Naive thymus-derived CD8-positive, alpha-beta T cell (primary cell): Measurements from ENCODE around the gene FLRT1. TPM values are rescaled to one million over a fixed set of nuclear protein-coding genes. Genes with fewer than 3 reads are reported as not detected.
A peak's percentile ranks its signal among the peaks of the same experiment; 100 is the strongest.

Experiments
- ATAC-seq, 2 donors: fragments of 150-1000 bp; cut with Tn5 transposase in 1 of 2; sonication (Bioruptor Pico), chemical (Tn5 transposase) in 1 of 2; 1 replicate in 1 of 2; 2 replicates in 1 of 2; pipeline ENCODE4 v1.10.0; 2021; ENCODE audit warnings: mild to moderate bottlenecking in 2 of 2, moderate library complexity in 2 of 2
- POLR2A ChIA-PET: fragments of 350-600 bp; sonication (Branson Sonifier 250); formaldehyde crosslinking; loops from one replicate; lab custom pipeline; 2021; ENCODE audit warnings: antibody characterized with exemption; lab: Charles Lee
- DNase-seq, 10 donors: peaks; one replicate each; pipeline versions ENCODE4 v3.0.0 to v3.0.0-alpha.2; 2020 to 2022
- H3K27ac Mint-ChIP-seq, 10 donors: one replicate each; pipeline ENCODE4 v1.8.0; 2020 to 2022; ENCODE audit warnings: mild to moderate bottlenecking in 10 of 10, mixed read lengths in 10 of 10, moderate library complexity in 4 of 10, inconsistent platforms in 1 of 10
- H3K27me3 Mint-ChIP-seq, 5 donors: one replicate each; pipeline ENCODE4 v1.8.0; 2021 to 2022; ENCODE audit warnings: mixed read lengths in 5 of 5
- H3K36me3 Mint-ChIP-seq, 3 donors: one replicate each; pipeline ENCODE4 v1.8.0; 2020 to 2022; ENCODE audit warnings: mixed read lengths in 3 of 3, mild to moderate bottlenecking in 2 of 3, inconsistent platforms in 1 of 3
- H3K4me1 Mint-ChIP-seq, 4 donors: one replicate each; pipeline ENCODE4 v1.8.0; 2021 to 2022; ENCODE audit warnings: mixed read lengths in 4 of 4
- H3K4me3 Mint-ChIP-seq, 10 donors: one replicate each; pipeline ENCODE4 v1.8.0; 2020 to 2022; ENCODE audit warnings: mild to moderate bottlenecking in 10 of 10, mixed read lengths in 10 of 10, moderate library complexity in 6 of 10, inconsistent platforms in 1 of 10
- H3K9me3 Mint-ChIP-seq, 9 donors: one replicate each; pipeline ENCODE4 v1.8.0; 2020 to 2022; ENCODE audit warnings: mixed read lengths in 9 of 9, mild to moderate bottlenecking in 3 of 9, inconsistent platforms in 1 of 9, moderate library complexity in 1 of 9
- polyA plus RNA-seq, 3 donors: library from polyadenylated mRNA; unstranded; fragments of 300-500 nt; fragmentation: Illumina TruSeq; gene quantifications; one replicate each; pipeline ENCODE4 v1.2.3, GENCODE V29; 2021
- total RNA-seq, 8 experiments: library from RNA in 2 of 8; stranded (reverse) in 2 of 8; gene quantifications; one replicate each; pipeline ENCODE4 v1.2.3 and lab custom pipeline; 2021 to 2026

FLRT1 gene
- total and polyA plus RNA-seq, 5 experiments from 2014 or later, result not detected

- H3K4me3 Mint-ChIP-seq, result no peak overlapping the region
- ATAC-seq, result no peak
- H3K9me3 Mint-ChIP-seq, result no peaks in the 10 kb centered on the region
Observed at GRCh38 chr11:64056861-64057260, 21.1 kb downstream of the FLRT1 start.

GRCh38 chr11:64057890-64058289 lies 22.2 kb downstream of the FLRT1 start:
- H3K36me3 Mint-ChIP-seq, result no peaks in the 10 kb centered on the region
- POLR2A ChIA-PET, result no interaction called here
- H3K27me3 Mint-ChIP-seq, result peaks cover 0 to 7% (median 5%) of the 10 kb centered on the region in 5 donors
- H3K27ac Mint-ChIP-seq, result no peak overlapping the region
- H3K9me3 Mint-ChIP-seq, result no peaks in the 10 kb centered on the region
- DNase-seq (no peak), ATAC-seq (no peak)
- H3K4me1 Mint-ChIP-seq, result peaks cover 5 to 9% (median 7%) of the 10 kb centered on the region in 4 donors
- no peak overlapping the region for H3K4me3 Mint-ChIP-seq

More at GRCh38 chr11:64056861-64057260, 21.1 kb downstream of the FLRT1 start:
- POLR2A ChIA-PET, result no interaction called here
- H3K27ac Mint-ChIP-seq, result no peak overlapping the region
- peaks cover 3 to 9% (median 6%) of the 10 kb centered on the region in 4 donors for H3K4me1 Mint-ChIP-seq
- no peaks in the 10 kb centered on the region for H3K36me3 Mint-ChIP-seq
- DNase-seq, result no peak
- H3K27me3 Mint-ChIP-seq, result peaks cover 0 to 2% (median under 1%) of the 10 kb centered on the region in 5 donors

GRCh38 chr11:64058494-64058893 lies 22.8 kb downstream of the FLRT1 start:
- Mint-ChIP-seq H3K27me3 (peaks cover 0 to 10% (median 5%) of the 10 kb centered on the region in 5 donors), H3K27ac (no peak overlapping the region), H3K4me1 (peaks cover 5 to 9% (median 7%) of the 10 kb centered on the region in 4 donors), H3K36me3 (no peaks in the 10 kb centered on the region), H3K9me3 (no peaks in the 10 kb centered on the region), H3K4me3 (peak overlapping the region in 2 of 10 donors; percentile 10 to 40)
- POLR2A ChIA-PET, result no interaction called here
- DNase-seq (no peak), ATAC-seq (no peak)

- peaks cover 0 to 10% (median 5%) of the 10 kb centered on the region in 5 donors for H3K27me3 Mint-ChIP-seq
- DNase-seq (no peak), ATAC-seq (no peak)
- no peaks in the 10 kb centered on the region for H3K9me3 Mint-ChIP-seq
- peak overlapping the region in 3 of 10 donors; percentile 20 to 40 (median 33) for H3K4me3 Mint-ChIP-seq
- H3K36me3 Mint-ChIP-seq, result no peaks in the 10 kb centered on the region
- POLR2A ChIA-PET, result no interaction called here
- no peak overlapping the region for H3K27ac Mint-ChIP-seq
- H3K4me1 Mint-ChIP-seq, result peaks cover 5 to 9% (median 7%) of the 10 kb centered on the region in 4 donors
Observed at GRCh38 chr11:64059339-64060140, 23.8 kb downstream of the FLRT1 start.

GRCh38 chr11:64060263-64060860 lies 24.6 kb downstream of the FLRT1 start:
- no peaks in the 10 kb centered on the region for H3K36me3 Mint-ChIP-seq
- peak overlapping the region; percentile 44 to 76 (median 64) for H3K4me3 Mint-ChIP-seq
- POLR2A ChIA-PET, result no interaction called here
- H3K27ac Mint-ChIP-seq, result no peak overlapping the region
- H3K4me1 Mint-ChIP-seq, result peaks cover 3 to 9% (median 7%) of the 10 kb centered on the region in 4 donors
- no peak for DNase-seq
- peaks cover 0 to 10% (median 5%) of the 10 kb centered on the region in 5 donors for H3K27me3 Mint-ChIP-seq
- H3K9me3 Mint-ChIP-seq, result no peaks in the 10 kb centered on the region
- peak in 1 of 2 donors; percentile 33 for ATAC-seq

- peaks cover 3 to 9% (median 7%) of the 10 kb centered on the region in 4 donors for H3K4me1 Mint-ChIP-seq
- DNase-seq (peak; percentile 25 to 77 (median 49)), ATAC-seq (peak; percentile 81 to 92)
- H3K9me3 Mint-ChIP-seq, result no peaks in the 10 kb centered on the region
- H3K4me3 Mint-ChIP-seq, result peak overlapping the region; percentile 75 to 89 (median 85)
- peaks cover 0 to 10% (median 5%) of the 10 kb centered on the region in 5 donors for H3K27me3 Mint-ChIP-seq
- POLR2A ChIA-PET, result no interaction called here
- peak overlapping the region in 2 of 10 donors; percentile 30 to 64 for H3K27ac Mint-ChIP-seq
- H3K36me3 Mint-ChIP-seq, result no peaks in the 10 kb centered on the region
Observed at GRCh38 chr11:64060861-64061444, 25.2 kb downstream of the FLRT1 start.

- Mint-ChIP-seq H3K4me1 (peaks cover 4 to 12% (median 10%) of the 10 kb centered on the region in 4 donors), H3K27me3 (peaks cover 0 to 10% (median 5%) of the 10 kb centered on the region in 5 donors), H3K9me3 (no peaks in the 10 kb centered on the region), H3K36me3 (no peaks in the 10 kb centered on the region), H3K27ac (no peak overlapping the region), H3K4me3 (peak overlapping the region in 9 of 10 donors; percentile 9 to 76 (median 54))
- POLR2A ChIA-PET, result interaction anchor here (0.6 kb wide), 2 partner anchors 69 to 993 kb away, joined by 4 read pairs; no protein-coding TSS in a partner anchor
- DNase-seq (no peak), ATAC-seq (no peak)
Observed at GRCh38 chr11:64062185-64063039, 26.7 kb downstream of the FLRT1 start.

- H3K4me1 Mint-ChIP-seq, result peaks cover 4 to 19% (median 14%) of the 10 kb centered on the region in 4 donors
- ATAC-seq, result no peak
- no peaks in the 10 kb centered on the region for H3K36me3 Mint-ChIP-seq
- no peak for DNase-seq
- no peak overlapping the region for H3K27ac Mint-ChIP-seq
- POLR2A ChIA-PET, result no interaction called here
- no peaks in the 10 kb centered on the region for H3K9me3 Mint-ChIP-seq
- peaks cover 0 to 10% (median 5%) of the 10 kb centered on the region in 5 donors for H3K27me3 Mint-ChIP-seq
- H3K4me3 Mint-ChIP-seq, result no peak overlapping the region
Observed at GRCh38 chr11:64063777-64064176, 28.0 kb downstream of the FLRT1 start.

GRCh38 chr11:64064374-64065140 lies 28.8 kb downstream of the FLRT1 start:
- peak overlapping the region in 2 of 10 donors; percentile 38 to 72 for H3K27ac Mint-ChIP-seq
- no peaks in the 10 kb centered on the region for H3K36me3 Mint-ChIP-seq
- DNase-seq (no peak), ATAC-seq (no peak)
- no peaks in the 10 kb centered on the region for H3K9me3 Mint-ChIP-seq
- peak overlapping the region in 1 of 10 donors; percentile 27 for H3K4me3 Mint-ChIP-seq
- POLR2A ChIA-PET, result no interaction called here
- peaks cover 0 to 10% (median 5%) of the 10 kb centered on the region in 5 donors for H3K27me3 Mint-ChIP-seq
- peaks cover 4 to 19% (median 14%) of the 10 kb centered on the region in 4 donors for H3K4me1 Mint-ChIP-seq

- DNase-seq (no peak), ATAC-seq (no peak)
- no peak overlapping the region for H3K4me3 Mint-ChIP-seq
- H3K27ac Mint-ChIP-seq, result peak overlapping the region in 1 of 10 donors; percentile 40
- H3K27me3 Mint-ChIP-seq, result peaks cover 0 to 10% (median 5%) of the 10 kb centered on the region in 5 donors
- H3K36me3 Mint-ChIP-seq, result no peaks in the 10 kb centered on the region
- H3K9me3 Mint-ChIP-seq, result no peaks in the 10 kb centered on the region
- H3K4me1 Mint-ChIP-seq, result peaks cover 4 to 19% (median 14%) of the 10 kb centered on the region in 4 donors
- POLR2A ChIA-PET, result no interaction called here
Observed at GRCh38 chr11:64065141-64065465, 29.4 kb downstream of the FLRT1 start.

- POLR2A ChIA-PET, result no interaction called here
- ATAC-seq (no peak), DNase-seq (no peak)
- peaks cover 0 to 10% (median 5%) of the 10 kb centered on the region in 5 donors for H3K27me3 Mint-ChIP-seq
- no peak overlapping the region for H3K27ac Mint-ChIP-seq
- H3K9me3 Mint-ChIP-seq, result no peaks in the 10 kb centered on the region
- peaks cover 4 to 19% (median 12%) of the 10 kb centered on the region in 4 donors for H3K4me1 Mint-ChIP-seq
- no peaks in the 10 kb centered on the region for H3K36me3 Mint-ChIP-seq
- no peak overlapping the region for H3K4me3 Mint-ChIP-seq
Observed at GRCh38 chr11:64065712-64066111, 30.0 kb downstream of the FLRT1 start.
